ENCODE measurements around the gene TMEM43. TPM values are rescaled to one million over a fixed set of nuclear protein-coding genes. Genes with fewer than 3 reads are reported as not detected.

The TMEM43 gene
- polyA plus RNA-seq, 6 donors from 2014 or later, result 36.7 to 42.9 (median 39.2) TPM

DNA sequence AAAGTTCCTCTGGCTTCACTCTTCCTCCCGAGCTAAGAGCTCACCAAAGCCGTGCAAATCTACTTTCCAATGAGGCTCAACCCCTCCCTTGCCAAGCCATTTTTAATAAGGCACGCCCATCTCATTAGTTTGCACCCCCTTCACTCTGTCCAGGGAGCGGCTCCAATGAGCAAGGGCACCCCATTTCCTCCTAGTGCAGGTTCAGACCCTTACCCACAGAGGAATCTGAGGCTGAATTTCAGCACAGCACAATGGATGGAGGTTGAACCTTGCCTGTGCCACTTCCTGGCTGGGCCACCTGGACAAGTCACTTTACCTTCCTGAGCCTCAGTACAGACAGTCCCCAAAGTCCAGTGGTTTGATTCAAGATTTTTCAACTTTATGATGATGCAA is 28.1 kb downstream of the TMEM43 start:
- H3K4me3 Mint-ChIP-seq, result no peak overlapping the region
- H3K36me3 Mint-ChIP-seq, result peaks cover 17 to 37% of the 10 kb centered on the region in 2 donors
- DNase-seq (no peak), ATAC-seq (ENCODE audit: low read depth in 2 of 2) (no peak)
- H3K27me3 Mint-ChIP-seq, result no peaks in the 10 kb centered on the region
- H3K9me3 Mint-ChIP-seq, result no peaks in the 10 kb centered on the region
- peak overlapping the region in 1 of 6 donors; percentile 29 for H3K27ac Mint-ChIP-seq
- peaks cover 7 to 8% (median 7%) of the 10 kb centered on the region in 3 donors for H3K4me1 Mint-ChIP-seq

DNA sequence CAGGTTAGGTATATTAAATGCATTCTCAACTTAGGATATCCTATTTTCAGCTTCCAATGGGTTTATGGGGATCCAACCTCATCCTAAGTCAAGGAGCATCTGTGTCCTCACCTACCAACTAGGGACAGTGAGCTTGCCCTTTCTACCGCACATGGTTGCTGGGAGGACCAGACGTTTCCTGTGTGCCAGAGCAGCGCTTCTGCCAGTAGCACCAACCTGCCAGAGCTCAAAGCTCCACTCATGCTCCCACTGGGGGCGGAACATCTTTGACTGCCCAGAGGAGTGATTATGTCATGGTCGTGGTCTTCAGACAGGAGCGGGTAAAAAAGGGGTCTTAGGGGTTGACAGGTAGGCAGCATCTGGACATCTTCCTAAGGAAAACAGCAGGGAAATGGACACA is 28.8 kb downstream of the TMEM43 start:
- H3K27ac Mint-ChIP-seq, result peak overlapping the region in 2 of 6 donors; percentile 23 to 29
- peaks cover 24 to 44% of the 10 kb centered on the region in 2 donors for H3K36me3 Mint-ChIP-seq
- DNase-seq (no peak), ATAC-seq (ENCODE audit: low read depth in 2 of 2) (no peak)
- no peaks in the 10 kb centered on the region for H3K27me3 Mint-ChIP-seq
- H3K4me3 Mint-ChIP-seq, result no peak overlapping the region
- H3K9me3 Mint-ChIP-seq, result no peaks in the 10 kb centered on the region
- H3K4me1 Mint-ChIP-seq, result peaks cover 7 to 13% (median 7%) of the 10 kb centered on the region in 3 donors

DNA sequence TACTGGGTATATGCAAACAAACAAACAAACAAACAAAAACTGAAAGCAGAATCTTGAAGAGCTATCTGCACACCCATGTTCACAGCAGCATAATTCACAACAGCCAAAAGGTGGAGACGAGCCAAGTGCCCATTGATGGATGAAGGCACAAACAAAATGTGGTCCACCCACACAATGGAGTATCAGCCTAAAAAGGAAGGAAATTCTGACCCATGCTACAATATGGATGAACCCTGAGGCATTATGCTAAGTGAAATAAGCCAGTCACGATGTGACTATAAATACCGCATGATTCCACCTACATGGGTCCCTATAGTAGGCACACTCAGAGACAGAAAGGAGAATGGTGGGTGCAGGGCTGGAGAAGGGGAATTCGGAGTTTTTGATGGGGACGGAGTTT is 29.4 kb downstream of the TMEM43 start:
- no peak for DNase-seq
- peaks cover 31 to 50% of the 10 kb centered on the region in 2 donors for H3K36me3 Mint-ChIP-seq
- no peak overlapping the region for H3K4me3 Mint-ChIP-seq
- H3K9me3 Mint-ChIP-seq, result no peaks in the 10 kb centered on the region
- H3K27ac Mint-ChIP-seq, result peak overlapping the region in 2 of 6 donors; percentile 29 to 73
- H3K27me3 Mint-ChIP-seq, result no peaks in the 10 kb centered on the region
- ATAC-seq (ENCODE audit: low read depth in 2 of 2), result no peak
- peaks cover 7 to 16% (median 7%) of the 10 kb centered on the region in 3 donors for H3K4me1 Mint-ChIP-seq

DNA sequence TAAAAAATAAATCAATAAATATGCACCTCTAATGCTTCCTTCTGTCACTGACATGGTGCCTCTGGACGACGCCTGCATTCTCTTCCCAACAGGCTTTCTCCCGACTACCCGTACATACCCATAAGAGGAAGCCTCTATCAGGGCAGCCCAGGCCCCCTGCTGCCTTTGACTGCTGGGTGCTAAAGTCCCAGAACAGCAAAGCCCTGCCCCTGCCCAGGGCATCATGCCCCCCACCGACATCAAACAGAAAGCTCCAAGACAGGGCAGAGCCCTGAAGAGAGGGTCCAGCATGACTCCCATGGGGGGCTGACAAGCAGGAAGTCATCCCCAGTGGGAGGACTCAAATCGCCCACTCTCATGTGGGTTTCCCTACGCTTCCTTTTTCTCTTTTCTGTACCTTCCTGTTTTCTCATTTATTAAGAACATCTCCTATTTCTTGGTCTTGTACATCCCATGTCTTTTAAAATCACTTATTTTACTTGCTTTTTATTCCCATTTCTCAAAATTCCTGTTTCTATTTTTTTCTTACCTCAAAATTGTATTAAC is 30.1 kb downstream of the TMEM43 start:
- no peak overlapping the region for H3K4me3 Mint-ChIP-seq
- H3K36me3 Mint-ChIP-seq, result peaks cover 35 to 53% of the 10 kb centered on the region in 2 donors
- peaks cover 7 to 16% (median 7%) of the 10 kb centered on the region in 3 donors for H3K4me1 Mint-ChIP-seq
- peak overlapping the region in 3 of 6 donors; percentile 24 to 73 (median 29) for H3K27ac Mint-ChIP-seq
- ATAC-seq (ENCODE audit: low read depth in 2 of 2) (no peak), DNase-seq (no peak)
- no peaks in the 10 kb centered on the region for H3K27me3 Mint-ChIP-seq
- H3K9me3 Mint-ChIP-seq, result no peaks in the 10 kb centered on the region

DNA sequence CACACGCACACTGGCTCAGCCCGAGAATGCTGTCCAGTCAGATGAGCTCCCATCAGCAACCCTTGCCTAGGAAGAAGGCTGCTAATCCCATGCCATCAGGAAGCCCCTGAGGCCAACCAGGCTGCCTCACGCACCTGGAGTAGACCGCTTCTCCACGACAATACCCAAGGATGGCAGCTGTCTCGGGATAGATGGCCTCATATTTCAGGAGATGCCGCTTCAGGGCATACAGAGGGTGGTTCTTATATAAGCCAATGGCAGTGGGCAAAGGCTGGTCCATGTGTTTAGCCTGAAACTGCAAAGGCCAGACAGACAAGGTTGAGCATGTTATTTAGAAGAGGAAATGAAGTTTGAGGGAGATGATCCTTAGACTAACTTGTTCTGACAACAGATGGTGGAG is 31.3 kb downstream of the TMEM43 start:
- Mint-ChIP-seq H3K4me3 (no peak overlapping the region), H3K4me1 (peaks cover 7 to 16% (median 7%) of the 10 kb centered on the region in 3 donors), H3K9me3 (peaks cover 0 to 6% (median 4%) of the 10 kb centered on the region in 7 donors), H3K36me3 (peaks cover 48 to 65% of the 10 kb centered on the region in 2 donors), H3K27me3 (no peaks in the 10 kb centered on the region), H3K27ac (peak overlapping the region in 2 of 6 donors; percentile 56 to 60)
- DNase-seq (no peak), ATAC-seq (ENCODE audit: low read depth in 2 of 2) (no peak)

DNA sequence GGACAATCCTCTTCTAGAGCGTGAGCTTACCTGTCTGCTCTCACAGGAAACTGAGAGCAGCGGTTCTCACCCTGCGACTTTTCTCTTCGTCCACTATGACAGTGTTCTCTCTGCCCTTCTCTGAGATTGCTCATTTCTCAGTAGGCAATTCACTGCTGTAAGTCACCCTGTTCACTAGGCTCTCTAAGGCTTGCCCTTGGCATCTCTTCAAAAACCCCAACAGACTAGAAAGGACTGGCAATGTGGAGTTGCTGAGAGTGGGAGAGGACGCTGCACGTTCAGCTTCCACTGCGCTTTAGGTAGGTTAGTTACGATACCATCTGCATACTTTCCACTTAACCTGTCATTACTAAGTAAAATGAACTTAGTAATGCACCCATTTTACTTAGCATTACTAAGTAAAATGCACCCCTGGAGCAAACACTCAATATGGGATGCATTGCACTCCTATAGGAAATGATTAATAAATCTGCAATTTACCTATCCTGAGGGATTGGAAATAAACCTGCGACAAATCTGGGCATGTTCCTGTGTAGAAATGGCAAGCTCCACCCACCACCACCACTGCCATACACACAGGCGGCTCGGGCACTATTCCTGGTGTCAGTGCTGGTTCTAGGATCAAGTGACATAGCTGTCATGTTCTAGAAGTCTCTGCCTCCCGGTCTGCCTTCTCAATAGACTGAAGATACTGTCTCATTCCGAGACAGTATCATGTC is 32.1 kb downstream of the TMEM43 start:
- ATAC-seq (ENCODE audit: low read depth in 2 of 2) (no peak), DNase-seq (no peak)
- Mint-ChIP-seq H3K36me3 (peaks cover 56 to 73% of the 10 kb centered on the region in 2 donors), H3K27ac (peak overlapping the region in 2 of 6 donors; percentile 33 to 48), H3K4me3 (no peak overlapping the region), H3K9me3 (peaks cover 3 to 14% (median 11%) of the 10 kb centered on the region in 7 donors), H3K4me1 (peaks cover 7 to 16% (median 7%) of the 10 kb centered on the region in 3 donors), H3K27me3 (no peaks in the 10 kb centered on the region)

DNA sequence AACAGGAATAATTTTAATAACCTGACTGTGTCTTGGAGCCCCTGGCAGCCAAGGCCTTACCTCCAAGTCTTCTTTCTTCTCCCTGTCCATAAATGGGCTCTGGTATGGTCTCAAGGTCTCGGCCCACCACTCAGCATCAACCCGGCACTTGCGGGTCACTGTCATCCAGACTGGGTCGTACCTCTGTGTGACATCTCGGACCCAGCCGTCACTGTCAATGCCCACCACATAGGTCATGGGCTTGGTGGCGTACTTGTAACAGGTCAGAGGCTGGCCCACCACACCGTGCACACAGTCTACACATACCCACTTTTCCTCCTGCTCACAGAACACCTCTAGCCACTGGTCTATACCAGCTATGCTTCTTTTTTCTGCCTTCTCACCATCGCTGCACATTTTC is 33.1 kb downstream of the TMEM43 start:
- H3K36me3 Mint-ChIP-seq, result peaks cover 65 to 83% of the 10 kb centered on the region in 2 donors
- peak overlapping the region in 1 of 6 donors; percentile 47 for H3K27ac Mint-ChIP-seq
- peaks cover 3 to 20% (median 11%) of the 10 kb centered on the region in 7 donors for H3K9me3 Mint-ChIP-seq
- DNase-seq (no peak), ATAC-seq (ENCODE audit: low read depth in 2 of 2) (no peak)
- no peak overlapping the region for H3K4me3 Mint-ChIP-seq
- peaks cover 7 to 16% (median 7%) of the 10 kb centered on the region in 3 donors for H3K4me1 Mint-ChIP-seq
- H3K27me3 Mint-ChIP-seq, result no peaks in the 10 kb centered on the region

DNA sequence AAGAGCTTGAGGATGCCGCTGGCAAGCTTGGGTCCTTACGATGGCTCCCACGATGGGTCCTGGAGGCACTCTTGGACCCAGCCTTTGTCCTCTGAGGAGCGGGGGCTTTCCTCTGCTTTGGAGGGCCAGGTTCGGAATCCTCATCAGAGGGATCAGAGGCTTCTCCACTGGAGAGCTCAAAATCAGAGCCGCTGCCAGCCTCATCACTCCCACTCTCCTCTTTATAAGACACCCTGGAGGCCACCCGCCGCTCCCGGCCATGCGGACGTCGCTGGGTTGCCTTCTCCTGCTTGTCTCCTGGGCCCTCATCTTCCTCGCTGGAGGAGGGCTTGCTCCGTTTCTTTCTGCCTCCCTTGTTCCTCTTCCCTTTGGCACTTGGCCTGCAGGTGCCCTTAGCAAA is 33.5 kb downstream of the TMEM43 start:
- H3K36me3 Mint-ChIP-seq, result peaks cover 69 to 87% of the 10 kb centered on the region in 2 donors
- no peak overlapping the region for H3K27ac Mint-ChIP-seq
- H3K27me3 Mint-ChIP-seq, result no peaks in the 10 kb centered on the region
- DNase-seq (no peak), ATAC-seq (ENCODE audit: low read depth in 2 of 2) (no peak)
- peaks cover 3 to 20% (median 11%) of the 10 kb centered on the region in 7 donors for H3K9me3 Mint-ChIP-seq
- H3K4me1 Mint-ChIP-seq, result peaks cover 7 to 16% (median 7%) of the 10 kb centered on the region in 3 donors
- no peak overlapping the region for H3K4me3 Mint-ChIP-seq

DNA sequence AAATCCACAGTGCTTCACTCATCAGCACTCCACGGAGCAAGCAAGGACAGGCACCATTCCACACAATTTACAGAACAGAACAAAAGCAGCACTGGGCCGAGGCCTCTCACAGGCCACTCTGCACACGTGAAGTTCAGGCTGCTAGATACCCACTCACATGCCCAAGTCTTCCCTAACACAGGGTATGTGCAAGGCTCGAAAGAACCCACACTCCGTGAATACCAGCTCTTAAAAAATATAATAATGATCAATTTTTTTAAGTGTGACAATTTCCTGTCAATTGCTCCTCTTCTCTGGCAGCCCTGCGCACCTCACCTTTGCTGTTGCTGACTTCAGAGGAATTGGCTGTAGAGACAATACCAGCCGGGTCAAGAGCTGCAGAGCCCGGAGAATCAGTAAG is 34.6 kb downstream of the TMEM43 start:
- peaks cover 3 to 20% (median 11%) of the 10 kb centered on the region in 7 donors for H3K9me3 Mint-ChIP-seq
- no peak overlapping the region for H3K27ac Mint-ChIP-seq
- H3K4me3 Mint-ChIP-seq, result no peak overlapping the region
- H3K36me3 Mint-ChIP-seq, result peaks cover 73 to 86% of the 10 kb centered on the region in 2 donors
- peaks cover 0 to 13% (median 7%) of the 10 kb centered on the region in 3 donors for H3K4me1 Mint-ChIP-seq
- H3K27me3 Mint-ChIP-seq, result no peaks in the 10 kb centered on the region
- no peak for ATAC-seq (ENCODE audit: low read depth in 2 of 2)
- DNase-seq, result no peak

DNA sequence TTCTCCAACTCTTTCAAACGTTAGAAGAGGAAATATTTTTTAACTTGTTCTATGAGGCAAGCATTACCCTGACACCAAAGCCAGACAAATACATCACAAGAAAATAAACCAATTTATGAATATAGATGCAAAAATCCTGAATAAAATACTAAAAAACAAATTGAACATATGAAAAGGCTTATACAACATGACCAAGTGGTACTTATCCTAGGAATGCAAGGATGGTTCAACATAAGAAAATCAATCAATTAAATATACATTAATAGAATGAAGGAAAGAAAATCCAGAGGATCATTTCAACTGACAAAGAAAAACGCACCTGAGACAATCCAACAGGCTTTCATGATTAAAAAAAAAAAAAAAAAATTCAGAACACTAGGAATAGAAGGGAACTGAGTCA is 36.4 kb downstream of the TMEM43 start:
- DNase-seq (no peak), ATAC-seq (ENCODE audit: low read depth in 2 of 2) (no peak)
- H3K4me3 Mint-ChIP-seq, result no peak overlapping the region
- H3K27ac Mint-ChIP-seq, result peak overlapping the region in 1 of 6 donors; percentile 10
- H3K36me3 Mint-ChIP-seq, result peaks cover 82 to 87% of the 10 kb centered on the region in 2 donors
- H3K27me3 Mint-ChIP-seq, result no peaks in the 10 kb centered on the region
- H3K4me1 Mint-ChIP-seq, result peaks cover 0 to 11% (median 5%) of the 10 kb centered on the region in 3 donors
- peaks cover 3 to 20% (median 11%) of the 10 kb centered on the region in 7 donors for H3K9me3 Mint-ChIP-seq

DNA sequence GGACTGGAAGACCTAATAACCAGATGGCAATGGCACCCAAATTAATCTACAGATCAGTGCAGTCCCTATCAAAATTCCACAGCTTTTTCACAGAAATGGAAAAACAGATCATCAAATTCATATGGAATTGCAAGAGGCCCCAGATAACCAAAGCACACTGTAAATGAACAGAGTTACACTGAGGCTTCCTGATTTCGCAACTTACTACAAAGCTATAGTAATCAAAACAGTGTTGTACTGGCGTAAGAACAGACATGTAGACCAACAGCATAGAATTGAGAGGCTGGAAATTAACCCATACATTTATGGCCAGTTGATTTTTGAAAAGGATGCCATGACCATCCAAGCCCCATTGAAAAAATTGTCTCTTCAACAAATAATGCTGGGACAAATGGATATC is 37.3 kb downstream of the TMEM43 start:
- Mint-ChIP-seq H3K27me3 (no peaks in the 10 kb centered on the region), H3K4me1 (peaks cover 0 to 17% (median 9%) of the 10 kb centered on the region in 3 donors), H3K36me3 (peaks cover 80 to 88% of the 10 kb centered on the region in 2 donors), H3K4me3 (no peak overlapping the region), H3K27ac (no peak overlapping the region), H3K9me3 (peaks cover 3 to 20% (median 11%) of the 10 kb centered on the region in 7 donors)
- DNase-seq, result no peak
- ATAC-seq (ENCODE audit: low read depth in 2 of 2), result no peak

DNA sequence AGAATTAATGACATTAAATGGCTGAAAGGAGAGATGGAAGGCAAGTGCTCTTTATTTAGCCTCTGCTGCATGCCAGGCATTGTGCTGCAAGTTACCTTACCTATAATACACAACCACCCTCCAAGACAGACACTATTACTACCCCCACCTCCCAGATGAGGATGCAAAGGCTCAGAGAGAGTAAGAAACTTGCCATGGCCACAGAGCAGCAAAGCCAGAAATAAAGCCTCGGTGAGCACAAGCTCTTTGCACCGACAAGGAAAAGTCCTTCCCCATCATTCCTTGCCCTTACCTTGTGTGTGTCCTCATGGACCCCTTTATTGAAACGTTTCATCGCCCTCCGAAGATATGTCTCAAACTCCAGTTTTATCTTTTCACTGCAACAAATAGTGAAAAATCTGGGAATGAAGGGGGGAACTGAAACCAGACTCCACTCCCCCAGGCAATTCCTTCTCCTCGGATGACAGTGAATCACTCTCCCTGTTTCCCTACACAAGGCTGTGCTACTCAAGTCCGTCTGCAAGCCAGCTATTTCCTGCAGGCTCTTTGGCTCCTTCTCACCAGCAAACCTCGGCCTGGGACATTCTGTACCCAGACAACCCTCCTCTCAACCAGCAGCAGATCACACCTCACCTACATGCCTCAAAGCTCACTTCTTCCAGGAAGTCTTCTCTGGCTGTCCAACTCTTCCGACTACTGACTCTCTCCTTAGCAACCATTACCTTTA is 42.2 kb downstream of the TMEM43 start:
- H3K27ac Mint-ChIP-seq, result no peak overlapping the region
- ATAC-seq (ENCODE audit: low read depth in 2 of 2), result no peak

DNA sequence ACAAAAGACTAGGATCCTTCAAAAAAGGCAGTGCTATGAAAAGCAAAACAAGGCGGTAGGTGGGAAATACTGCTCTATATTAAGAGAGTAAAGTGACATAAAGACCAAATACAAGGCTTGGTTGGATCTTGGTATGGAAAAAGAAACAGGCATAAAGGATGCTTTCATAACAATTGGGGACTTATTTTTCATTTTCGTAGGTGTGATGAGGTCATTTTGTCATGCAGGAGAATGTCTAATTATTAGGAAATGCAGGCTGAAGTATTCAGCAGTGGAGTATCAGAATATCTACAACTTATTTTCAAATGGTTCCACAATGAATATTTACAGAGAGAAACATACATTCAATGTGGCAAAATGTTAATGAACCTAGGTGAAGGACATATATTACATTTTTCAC is 44.6 kb downstream of the TMEM43 start:
- ATAC-seq (ENCODE audit: low read depth in 2 of 2) (no peak), DNase-seq (no peak)
- H3K27me3 Mint-ChIP-seq, result no peaks in the 10 kb centered on the region
- H3K27ac Mint-ChIP-seq, result peak overlapping the region in 1 of 6 donors; percentile 17
- no peaks in the 10 kb centered on the region for H3K9me3 Mint-ChIP-seq
- no peak overlapping the region for H3K4me3 Mint-ChIP-seq
- peaks cover 13 to 31% (median 16%) of the 10 kb centered on the region in 3 donors for H3K4me1 Mint-ChIP-seq
- peaks cover 62 to 72% of the 10 kb centered on the region in 2 donors for H3K36me3 Mint-ChIP-seq

More for the DNA sequence above, 42.2 kb downstream of the TMEM43 start:
- Mint-ChIP-seq H3K36me3 (peaks cover 73 to 88% of the 10 kb centered on the region in 2 donors), H3K9me3 (peaks cover 0 to 5% (median 0%) of the 10 kb centered on the region in 7 donors), H3K27me3 (no peaks in the 10 kb centered on the region), H3K4me3 (no peak overlapping the region), H3K4me1 (peaks cover 6 to 22% (median 16%) of the 10 kb centered on the region in 3 donors)
- DNase-seq, result no peak

Data from naive B cell (primary cell).